ENCODE data around the gene MYO1C. TPM values are rescaled to one million over a fixed set of nuclear protein-coding genes. Genes with fewer than 3 reads are reported as not detected.

The MYO1C gene
- total RNA-seq, 1 donor from 2014 or later: 329 TPM

DNA sequence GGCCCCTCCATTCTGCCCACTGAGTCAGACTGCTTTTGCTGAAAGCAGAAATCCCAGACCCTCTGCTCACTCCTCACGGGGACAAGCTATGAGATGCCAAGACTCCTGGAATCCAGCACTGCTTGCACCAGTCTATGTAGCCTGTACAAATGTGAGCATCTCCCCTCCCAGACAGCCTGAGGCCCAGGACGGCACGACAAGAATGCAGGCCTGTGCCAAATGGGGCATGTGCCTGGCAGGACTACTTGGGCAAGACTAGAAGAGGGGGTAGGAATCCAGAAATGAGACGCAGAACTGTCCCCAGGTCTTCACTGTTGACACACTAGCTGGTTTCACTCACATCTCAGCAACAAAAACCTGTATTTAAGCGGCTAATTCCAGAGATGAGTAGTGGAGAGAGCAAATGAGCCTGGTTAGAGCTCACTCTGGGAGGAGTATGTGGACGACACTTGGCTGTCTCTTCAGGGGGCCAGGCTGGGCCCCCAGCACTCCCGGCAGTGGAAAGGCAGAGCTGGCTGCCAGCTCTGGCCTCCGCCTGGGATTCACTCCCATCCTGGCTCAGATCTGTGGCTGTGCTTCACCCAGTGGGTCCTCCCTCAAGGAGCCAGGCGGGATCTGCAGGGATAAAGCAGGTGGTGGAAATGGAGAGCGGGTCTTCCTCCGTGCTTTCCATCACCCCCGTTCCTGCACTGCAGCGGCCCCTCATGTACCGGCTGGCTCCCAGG, 2.9 kb upstream of the MYO1C start:
- H3K4me1 Mint-ChIP-seq (ENCODE audit: low read depth): peaks cover 64% of the 10 kb centered on the region
- TF ChIP-seq, protein P1, sequence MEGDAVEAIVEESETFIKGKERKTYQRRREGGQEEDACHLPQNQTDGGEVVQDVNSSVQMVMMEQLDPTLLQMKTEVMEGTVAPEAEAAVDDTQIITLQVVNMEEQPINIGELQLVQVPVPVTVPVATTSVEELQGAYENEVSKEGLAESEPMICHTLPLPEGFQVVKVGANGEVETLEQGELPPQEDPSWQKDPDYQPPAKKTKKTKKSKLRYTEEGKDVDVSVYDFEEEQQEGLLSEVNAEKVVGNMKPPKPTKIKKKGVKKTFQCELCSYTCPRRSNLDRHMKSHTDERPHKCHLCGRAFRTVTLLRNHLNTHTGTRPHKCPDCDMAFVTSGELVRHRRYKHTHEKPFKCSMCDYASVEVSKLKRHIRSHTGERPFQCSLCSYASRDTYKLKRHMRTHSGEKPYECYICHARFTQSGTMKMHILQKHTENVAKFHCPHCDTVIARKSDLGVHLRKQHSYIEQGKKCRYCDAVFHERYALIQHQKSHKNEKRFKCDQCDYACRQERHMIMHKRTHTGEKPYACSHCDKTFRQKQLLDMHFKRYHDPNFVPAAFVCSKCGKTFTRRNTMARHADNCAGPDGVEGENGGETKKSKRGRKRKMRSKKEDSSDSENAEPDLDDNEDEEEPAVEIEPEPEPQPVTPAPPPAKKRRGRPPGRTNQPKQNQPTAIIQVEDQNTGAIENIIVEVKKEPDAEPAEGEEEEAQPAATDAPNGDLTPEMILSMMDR (IDR thresholded peaks at IDR 0.05): no peak
- H3K9me3 Mint-ChIP-seq (ENCODE audit: low read depth): no peaks in the 10 kb centered on the region
- H3K36me3 Mint-ChIP-seq (ENCODE audit: low read depth): no peaks in the 10 kb centered on the region
- H3K27ac Mint-ChIP-seq (ENCODE audit: unreplicated experiment): peak overlapping the region; percentile 93
- no peaks in the 10 kb centered on the region for H3K27me3 Mint-ChIP-seq (ENCODE audit: low read depth)
- no peak for DNase-seq (ENCODE audit: low spot score)
- H3K4me3 Mint-ChIP-seq (ENCODE audit: unreplicated experiment): no peak overlapping the region

DNA sequence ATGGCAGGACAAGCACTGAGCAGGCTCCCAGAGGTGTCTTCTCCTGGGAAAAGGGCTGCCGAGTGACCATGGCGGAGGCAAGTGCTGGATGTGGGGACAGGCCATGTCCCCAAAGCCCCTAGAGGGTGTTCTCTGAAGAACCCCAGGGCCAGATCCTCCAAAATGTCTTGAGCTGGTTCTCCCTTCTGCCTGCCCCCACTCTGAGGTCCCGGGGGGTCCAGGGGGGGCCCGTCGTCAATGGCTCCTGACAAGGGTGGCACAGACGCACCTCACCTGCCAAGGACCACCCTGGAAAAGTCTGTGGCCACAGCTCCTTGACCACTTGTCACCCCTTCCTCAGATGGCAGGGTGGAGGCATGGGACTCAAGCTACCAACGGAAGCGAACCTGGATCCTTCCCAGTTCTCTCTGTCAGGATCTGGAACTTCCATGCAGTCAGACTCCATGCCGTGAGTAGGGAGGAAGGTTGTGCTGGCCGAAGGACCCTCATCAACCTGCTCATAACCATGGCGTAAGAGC, 2.3 kb upstream of the MYO1C start:
- no peaks in the 10 kb centered on the region for H3K27me3 Mint-ChIP-seq (ENCODE audit: low read depth)
- no peaks in the 10 kb centered on the region for H3K9me3 Mint-ChIP-seq (ENCODE audit: low read depth)
- peaks cover 70% of the 10 kb centered on the region for H3K4me1 Mint-ChIP-seq (ENCODE audit: low read depth)
- H3K27ac Mint-ChIP-seq (ENCODE audit: unreplicated experiment): peak overlapping the region; percentile 93
- no peaks in the 10 kb centered on the region for H3K36me3 Mint-ChIP-seq (ENCODE audit: low read depth)
- H3K4me3 Mint-ChIP-seq (ENCODE audit: unreplicated experiment): no peak overlapping the region
- TF ChIP-seq, protein P1 (IDR thresholded peaks at IDR 0.05): no peak
- DNase-seq (ENCODE audit: low spot score): no peak

DNA sequence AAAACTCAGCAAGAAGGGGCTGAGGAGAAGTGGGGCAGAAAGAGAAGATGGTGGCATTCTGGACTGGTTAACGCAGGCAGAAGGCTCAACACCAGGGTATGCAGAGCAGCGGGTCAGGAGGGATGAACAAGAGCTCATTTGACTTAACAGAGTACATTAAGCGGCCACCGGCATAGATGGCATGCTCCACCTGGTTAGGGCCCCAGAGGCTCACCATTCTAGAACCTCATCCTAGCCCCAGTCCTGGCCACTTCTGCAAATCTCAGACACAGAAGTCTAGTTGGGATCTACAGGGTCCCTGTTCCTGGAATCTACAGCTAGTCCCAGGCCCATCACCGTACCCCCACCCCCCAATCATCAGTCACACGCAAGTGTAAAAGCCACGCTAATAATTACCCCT, 1.7 kb upstream of the MYO1C start:
- Mint-ChIP-seq H3K4me1 (ENCODE audit: low read depth) (peaks cover 71% of the 10 kb centered on the region), H3K27me3 (ENCODE audit: low read depth) (no peaks in the 10 kb centered on the region), H3K9me3 (ENCODE audit: low read depth) (no peaks in the 10 kb centered on the region), H3K4me3 (ENCODE audit: unreplicated experiment) (no peak overlapping the region), H3K36me3 (ENCODE audit: low read depth) (no peaks in the 10 kb centered on the region), H3K27ac (ENCODE audit: unreplicated experiment) (peak overlapping the region; percentile 93)
- TF ChIP-seq, protein P1 (IDR thresholded peaks at IDR 0.05): no peak
- no peak for DNase-seq (ENCODE audit: low spot score)

DNA sequence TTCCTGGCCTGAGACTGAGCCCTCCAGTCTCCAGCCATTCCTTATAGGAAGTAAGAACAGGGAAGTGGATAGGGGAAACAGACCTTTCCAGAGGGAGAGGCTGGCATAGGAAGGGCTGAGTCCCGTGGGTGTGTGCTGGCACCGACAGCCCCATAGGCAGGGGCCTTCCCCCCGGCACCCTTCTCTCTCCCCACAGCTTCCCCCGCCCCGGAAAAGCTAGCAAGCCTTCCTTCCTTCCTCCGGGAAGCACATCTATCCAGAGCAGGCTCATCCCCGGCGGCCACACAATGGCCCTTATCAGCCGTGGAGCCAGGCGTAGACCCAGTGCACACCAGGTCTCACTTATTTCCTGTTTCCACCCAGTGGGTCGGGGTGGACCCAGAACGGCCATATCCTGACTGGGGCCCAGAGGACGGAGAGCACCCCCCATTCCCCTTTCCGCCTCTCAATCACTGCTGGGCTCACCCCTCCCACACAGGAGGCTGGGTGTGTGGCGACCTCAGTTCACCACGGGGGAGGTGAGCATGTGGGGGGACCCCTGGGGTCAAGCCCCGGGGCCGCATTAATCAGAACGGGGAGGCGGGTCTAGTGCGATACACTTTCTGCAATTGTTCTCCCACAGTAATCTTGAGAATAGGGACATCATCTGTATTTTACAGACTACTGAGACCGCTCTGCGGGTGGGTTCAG, 950 bp upstream of the MYO1C start:
- Mint-ChIP-seq H3K27ac (ENCODE audit: unreplicated experiment) (peak overlapping the region; percentile 93), H3K9me3 (ENCODE audit: low read depth) (no peaks in the 10 kb centered on the region), H3K36me3 (ENCODE audit: low read depth) (no peaks in the 10 kb centered on the region), H3K27me3 (ENCODE audit: low read depth) (no peaks in the 10 kb centered on the region), H3K4me3 (ENCODE audit: unreplicated experiment) (peak overlapping the region; percentile 33), H3K4me1 (ENCODE audit: low read depth) (peaks cover 73% of the 10 kb centered on the region)
- TF ChIP-seq, protein P1 (IDR thresholded peaks at IDR 0.05): no peak
- no peak for DNase-seq (ENCODE audit: low spot score)

DNA sequence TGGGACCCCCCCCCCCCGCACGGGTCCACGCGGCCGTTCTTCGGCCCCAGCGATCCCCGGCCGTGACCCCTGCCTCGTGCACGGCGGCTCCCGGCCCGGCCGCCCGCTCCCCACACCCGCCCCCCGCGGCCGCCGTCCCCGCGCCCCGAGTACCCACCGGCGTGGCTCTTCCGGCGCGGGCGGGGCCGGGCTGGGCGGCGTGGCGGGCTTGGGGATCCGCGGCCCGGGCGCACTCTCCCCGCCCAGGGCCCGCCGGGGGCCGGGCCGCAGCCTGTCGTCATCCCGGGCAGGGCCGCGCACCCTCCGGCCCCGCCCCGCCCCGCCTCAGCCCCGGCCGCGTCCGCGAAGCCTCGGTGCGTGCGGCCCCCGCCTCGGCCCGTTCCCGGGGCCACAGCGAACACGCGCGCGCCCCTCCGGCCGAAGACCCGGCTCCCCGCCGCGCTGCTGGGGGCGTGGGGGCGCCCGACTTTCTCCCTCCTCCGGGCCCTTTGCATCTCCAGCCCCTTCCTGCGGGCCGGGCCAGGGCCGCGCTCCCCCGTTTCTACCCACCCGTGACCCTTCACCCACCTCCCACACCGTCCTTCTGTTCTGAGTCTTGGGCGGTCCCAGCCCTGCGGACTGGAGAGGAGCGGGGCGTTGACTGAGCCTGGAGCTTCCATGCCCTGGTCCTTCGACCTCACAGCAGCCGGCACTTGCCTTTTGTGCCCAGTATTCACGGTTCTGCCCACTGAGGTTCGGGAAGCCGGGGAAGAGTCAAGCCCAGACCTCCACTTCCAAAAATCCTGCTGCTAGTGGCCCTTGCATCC, 840 bp downstream of the MYO1C start:
- peaks cover 83% of the 10 kb centered on the region for H3K4me1 Mint-ChIP-seq (ENCODE audit: low read depth)
- peak overlapping the region; percentile 94 for H3K4me3 Mint-ChIP-seq (ENCODE audit: unreplicated experiment)
- peak overlapping the region; percentile 88 for H3K27ac Mint-ChIP-seq (ENCODE audit: unreplicated experiment)
- H3K36me3 Mint-ChIP-seq (ENCODE audit: low read depth): no peaks in the 10 kb centered on the region
- H3K27me3 Mint-ChIP-seq (ENCODE audit: low read depth): no peaks in the 10 kb centered on the region
- TF ChIP-seq, protein P1 (IDR thresholded peaks at IDR 0.05): no peak
- DNase-seq (ENCODE audit: low spot score): no peak
- no peaks in the 10 kb centered on the region for H3K9me3 Mint-ChIP-seq (ENCODE audit: low read depth)
